Neural progenitor cell (in vitro differentiated cells): Measurements from ENCODE around the gene GHRHR. TPM values are rescaled to one million over a fixed set of nuclear protein-coding genes. Genes with fewer than 3 reads are reported as not detected.
A peak's percentile ranks its signal among the peaks of the same experiment; 100 is the strongest.

Experiments
- DNase-seq: peaks from one replicate; pipeline ENCODE4 v3.0.0-alpha.2; 2016; ENCODE audit warnings: low spot score
- H2AFZ ChIP-seq: fragments of 200-600 bp; sonication (generic); replicated peaks from 2 replicates; pipeline ENCODE4 v1.6.1; 2016; ENCODE audit warnings: antibody characterized with exemption
- H3F3A ChIP-seq: fragments of 200-600 bp; sonication (generic); 2 replicates; pipeline ENCODE4 v1.6.1; 2016; ENCODE audit warnings: antibody characterized with exemption, low read depth
- H3K27ac ChIP-seq: fragments of 200-600 bp; sonication (generic); 2 replicates; pipeline ENCODE4 v1.5.1; 2016; ENCODE audit warnings: mild to moderate bottlenecking
- H3K27me3 ChIP-seq: fragments of 200-600 bp; sonication (generic); 2 replicates; pipeline ENCODE4 v1.6.1; 2016; ENCODE audit warnings: mild to moderate bottlenecking, moderate library complexity
- H3K36me3 ChIP-seq: fragments of 200-600 bp; sonication (generic); 2 replicates; pipeline ENCODE4 v1.5.1; 2016
- H3K4me1 ChIP-seq: fragments of 200-600 bp; sonication (generic); 2 replicates; pipeline ENCODE4 v1.6.1; 2016; ENCODE audit warnings: mixed run types
- H3K4me2 ChIP-seq: fragments of 200-600 bp; sonication (generic); 2 replicates; pipeline ENCODE4 v1.6.1; 2016
- H3K4me3 ChIP-seq: fragments of 200-600 bp; sonication (generic); 2 replicates; pipeline ENCODE4 v1.5.1; 2016
- H3K79me2 ChIP-seq: fragments of 200-600 bp; sonication (generic); 2 replicates; pipeline ENCODE4 v1.6.1; 2016; ENCODE audit warnings: low read depth
- H3K9ac ChIP-seq: fragments of 200-600 bp; sonication (generic); 2 replicates; pipeline ENCODE4 v1.6.1; 2016
- H3K9me3 ChIP-seq: fragments of 200-600 bp; sonication (generic); 2 replicates; pipeline ENCODE4 v1.5.1; 2016; ENCODE audit warnings: low read depth
- H4K20me1 ChIP-seq: fragments of 200-600 bp; sonication (generic); 2 replicates; pipeline ENCODE4 v1.6.1; 2016; ENCODE audit warnings: low read depth
- H3K27ac Mint-ChIP-seq: 3 replicates; pipeline ENCODE4 v1.8.0; 2021; ENCODE audit warnings: mixed read lengths
- H3K27me3 Mint-ChIP-seq: 2 replicates; pipeline ENCODE4 v1.8.0; 2022; ENCODE audit warnings: low read depth, mild to moderate bottlenecking, inconsistent platforms, moderate library complexity, mixed read lengths; ENCODE audit not compliant: insufficient read depth
- H3K36me3 Mint-ChIP-seq: 3 replicates; pipeline ENCODE4 v1.8.0; 2021; ENCODE audit warnings: mixed read lengths
- H3K4me1 Mint-ChIP-seq: 3 replicates; pipeline ENCODE4 v1.8.0; 2021; ENCODE audit warnings: mixed read lengths
- H3K4me3 Mint-ChIP-seq: 3 replicates; pipeline ENCODE4 v1.8.0; 2021; ENCODE audit warnings: mild to moderate bottlenecking, moderate library complexity, mixed read lengths
- H3K9me3 Mint-ChIP-seq: 3 replicates; pipeline ENCODE4 v1.8.0; 2020; ENCODE audit warnings: mixed read lengths
- EZH2 ChIP-seq: fragments of 200-600 bp; sonication (generic); IDR thresholded peaks from 2 replicates; pipeline ENCODE4 v1.6.1; 2017; ENCODE audit warnings: antibody characterized with exemption, mild to moderate bottlenecking, moderate library complexity
- EZH2phosphoT487 ChIP-seq: fragments of 200-600 bp; sonication (generic); IDR thresholded peaks from 2 replicates; pipeline ENCODE4 v1.6.1; 2017; ENCODE audit warnings: antibody characterized with exemption
- total RNA-seq: library from RNA; depleted of rRNA; stranded (reverse); fragments of >200 nt; gene quantifications from 2 replicates; pipeline ENCODE4 v1.2.3, GENCODE V29; 2015; ENCODE audit warnings: low replicate concordance
- TF ChIP-seq, protein P1 (sequence below): fragments of 200-600 bp; sonication (generic); IDR thresholded peaks from 2 replicates; pipeline ENCODE4 v1.5.1; 2017; ENCODE audit warnings: antibody characterized with exemption, mild to moderate bottlenecking

GHRHR gene
- total RNA-seq, 1 donor from 2014 or later = not detected

GRCh38 chr7:30937416-30937815 is 26.3 kb upstream of the GHRHR start:
- H3K27me3 Mint-ChIP-seq = peaks cover 5% of the 10 kb centered on the region
- no peaks in the 10 kb centered on the region for H3K79me2 ChIP-seq
- no peaks in the 10 kb centered on the region for H3K9me3 ChIP-seq
- TF ChIP-seq EZH2 = no peak
- TF ChIP-seq, protein P1, sequence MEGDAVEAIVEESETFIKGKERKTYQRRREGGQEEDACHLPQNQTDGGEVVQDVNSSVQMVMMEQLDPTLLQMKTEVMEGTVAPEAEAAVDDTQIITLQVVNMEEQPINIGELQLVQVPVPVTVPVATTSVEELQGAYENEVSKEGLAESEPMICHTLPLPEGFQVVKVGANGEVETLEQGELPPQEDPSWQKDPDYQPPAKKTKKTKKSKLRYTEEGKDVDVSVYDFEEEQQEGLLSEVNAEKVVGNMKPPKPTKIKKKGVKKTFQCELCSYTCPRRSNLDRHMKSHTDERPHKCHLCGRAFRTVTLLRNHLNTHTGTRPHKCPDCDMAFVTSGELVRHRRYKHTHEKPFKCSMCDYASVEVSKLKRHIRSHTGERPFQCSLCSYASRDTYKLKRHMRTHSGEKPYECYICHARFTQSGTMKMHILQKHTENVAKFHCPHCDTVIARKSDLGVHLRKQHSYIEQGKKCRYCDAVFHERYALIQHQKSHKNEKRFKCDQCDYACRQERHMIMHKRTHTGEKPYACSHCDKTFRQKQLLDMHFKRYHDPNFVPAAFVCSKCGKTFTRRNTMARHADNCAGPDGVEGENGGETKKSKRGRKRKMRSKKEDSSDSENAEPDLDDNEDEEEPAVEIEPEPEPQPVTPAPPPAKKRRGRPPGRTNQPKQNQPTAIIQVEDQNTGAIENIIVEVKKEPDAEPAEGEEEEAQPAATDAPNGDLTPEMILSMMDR = no peak
- TF ChIP-seq EZH2phosphoT487 = no peak
- H3K27ac Mint-ChIP-seq = no peak overlapping the region
- peaks cover 31% of the 10 kb centered on the region for H3K27me3 ChIP-seq
- peaks cover 16% of the 10 kb centered on the region for H3K4me1 Mint-ChIP-seq
- H4K20me1 ChIP-seq = no peaks in the 10 kb centered on the region
- no peak for DNase-seq
- H3K36me3 ChIP-seq = no peaks in the 10 kb centered on the region
- no peak overlapping the region for H3K4me2 ChIP-seq
- H2AFZ ChIP-seq = no peak overlapping the region
- H3K27ac ChIP-seq = no peak overlapping the region
- H3K4me3 Mint-ChIP-seq = no peak overlapping the region
- H3F3A ChIP-seq = peaks cover 8% of the 10 kb centered on the region
- H3K9ac ChIP-seq = no peak overlapping the region
- H3K4me3 ChIP-seq = no peak overlapping the region
- H3K9me3 Mint-ChIP-seq = no peaks in the 10 kb centered on the region
- no peaks in the 10 kb centered on the region for H3K36me3 Mint-ChIP-seq
- peaks cover 19% of the 10 kb centered on the region for H3K4me1 ChIP-seq

- H3K27me3 Mint-ChIP-seq = peaks cover 5% of the 10 kb centered on the region
Measured at GRCh38 chr7:30938435-30939316, 25.1 kb upstream of the GHRHR start.

DNA sequence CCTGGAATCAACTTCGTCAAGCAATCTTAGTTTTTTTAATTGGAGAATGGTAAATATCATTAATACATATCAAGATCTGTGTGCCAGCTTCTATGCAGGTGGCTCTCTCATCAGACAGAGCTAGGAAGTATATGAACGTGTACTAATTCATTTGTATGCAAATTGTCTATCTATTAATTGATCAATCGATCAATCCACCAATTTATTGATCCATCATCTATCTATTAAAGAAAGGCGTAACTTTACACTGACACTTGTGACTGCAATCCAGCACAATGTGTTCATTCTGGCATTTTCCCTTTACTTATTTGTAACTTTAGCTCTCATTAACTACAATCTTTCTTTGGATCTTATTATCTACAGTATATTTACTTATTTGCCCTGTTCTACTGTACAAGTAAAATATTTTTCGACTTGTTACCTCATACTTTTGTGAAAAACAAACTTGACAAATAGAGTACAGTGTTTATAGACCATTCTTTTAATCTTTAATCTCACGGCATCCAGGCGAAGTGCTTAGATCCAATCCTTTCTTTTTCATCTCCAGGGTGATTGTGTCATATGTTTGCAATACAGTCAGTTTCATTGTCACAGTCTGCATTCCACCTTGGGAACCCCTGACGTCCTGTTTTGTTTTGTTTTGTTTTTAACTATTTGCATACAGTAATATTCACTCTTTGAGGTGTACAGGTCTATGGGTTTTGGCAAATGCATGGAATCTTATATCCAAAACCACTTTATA is 22.0 kb upstream of the GHRHR start:
- no peak for TF ChIP-seq EZH2phosphoT487
- TF ChIP-seq, protein P1 = no peak
- no peak for TF ChIP-seq EZH2
- Histone ChIP-seq H3K79me2 (no peaks in the 10 kb centered on the region), H3K27ac (no peak overlapping the region), H3K4me2 (no peak overlapping the region), H3K27me3 (peaks cover 47% of the 10 kb centered on the region), H2AFZ (no peak overlapping the region), H3K9ac (no peak overlapping the region), H3K9me3 (no peaks in the 10 kb centered on the region), H3K4me3 (no peak overlapping the region), H3F3A (peaks cover 8% of the 10 kb centered on the region), H3K36me3 (no peaks in the 10 kb centered on the region), H3K4me1 (no peaks in the 10 kb centered on the region), H4K20me1 (no peaks in the 10 kb centered on the region)
- no peak overlapping the region for H3K4me3 Mint-ChIP-seq
- no peaks in the 10 kb centered on the region for H3K4me1 Mint-ChIP-seq
- H3K36me3 Mint-ChIP-seq = no peaks in the 10 kb centered on the region
- no peak for DNase-seq
- H3K27ac Mint-ChIP-seq = no peak overlapping the region
- H3K9me3 Mint-ChIP-seq = peaks cover 10% of the 10 kb centered on the region
- peaks cover 1% of the 10 kb centered on the region for H3K27me3 Mint-ChIP-seq

More at GRCh38 chr7:30938435-30939316, 25.1 kb upstream of the GHRHR start:
- peaks cover 9% of the 10 kb centered on the region for H3K4me1 ChIP-seq
- H3K9me3 Mint-ChIP-seq = no peaks in the 10 kb centered on the region
- H3K27ac ChIP-seq = no peak overlapping the region
- DNase-seq = peak; percentile 90
- peak overlapping the region; percentile 82 for H3K4me2 ChIP-seq
- peak overlapping the region; percentile 21 for H3K4me3 Mint-ChIP-seq
- peaks cover 8% of the 10 kb centered on the region for H3F3A ChIP-seq
- H3K9ac ChIP-seq = no peak overlapping the region
- no peaks in the 10 kb centered on the region for H3K79me2 ChIP-seq
- H4K20me1 ChIP-seq = no peaks in the 10 kb centered on the region
- no peak overlapping the region for H3K27ac Mint-ChIP-seq
- peak overlapping the region; percentile 34 for H3K4me3 ChIP-seq
- H3K27me3 ChIP-seq = peaks cover 44% of the 10 kb centered on the region
- H3K36me3 Mint-ChIP-seq = no peaks in the 10 kb centered on the region
- H3K9me3 ChIP-seq = no peaks in the 10 kb centered on the region
- peak overlapping the region; percentile 80 for H2AFZ ChIP-seq
- no peaks in the 10 kb centered on the region for H3K36me3 ChIP-seq
- TF ChIP-seq, protein P1 = peak; percentile 95
- no peak for TF ChIP-seq EZH2
- H3K4me1 Mint-ChIP-seq = peaks cover 11% of the 10 kb centered on the region
